ENCODE data around the gene ZC3H12C.

Gene ZC3H12C

GRCh38 chr11:110156503-110156902 lies 63.3 kb downstream of the ZC3H12C start:
- DNase-seq: no peak

- DNase-seq: no peak
Observed at GRCh38 chr11:110158317-110159200, 65.4 kb downstream of the ZC3H12C start.

GRCh38 chr11:110159476-110159875 lies 66.3 kb downstream of the ZC3H12C start:
- no peak for DNase-seq

- DNase-seq: no peak
Observed at GRCh38 chr11:110160016-110160415, 66.8 kb downstream of the ZC3H12C start.

GRCh38 chr11:110160437-110160836 lies 67.2 kb downstream of the ZC3H12C start:
- DNase-seq: no peak

- DNase-seq: no peak
Observed at GRCh38 chr11:110161061-110161460, 67.9 kb downstream of the ZC3H12C start.

GRCh38 chr11:110162216-110162615 lies 69.0 kb downstream of the ZC3H12C start:
- no peak for DNase-seq

- no peak for DNase-seq
Observed at GRCh38 chr11:110165039-110165925, 72.1 kb downstream of the ZC3H12C start.

GRCh38 chr11:110168033-110168803 lies 75.0 kb downstream of the ZC3H12C start:
- DNase-seq: no peak

GRCh38 chr11:110169738-110170137 lies 76.5 kb downstream of the ZC3H12C start:
- DNase-seq: no peak

GRCh38 chr11:110172468-110173065 lies 79.4 kb downstream of the ZC3H12C start:
- DNase-seq: peak; percentile 13

GRCh38 chr11:110173811-110174644 lies 80.8 kb downstream of the ZC3H12C start:
- DNase-seq: peak; percentile 78

GRCh38 chr11:110174645-110175310 lies 81.6 kb downstream of the ZC3H12C start:
- no peak for DNase-seq

- no peak for DNase-seq
Observed at GRCh38 chr11:110176366-110177085, 83.3 kb downstream of the ZC3H12C start.

GRCh38 chr11:110177086-110177456 lies 83.9 kb downstream of the ZC3H12C start:
- no peak for DNase-seq

GRCh38 chr11:110179064-110179463 lies 85.9 kb downstream of the ZC3H12C start:
- no peak for DNase-seq

- no peak for DNase-seq
Observed at GRCh38 chr11:110182886-110183285, 89.7 kb downstream of the ZC3H12C start.

- DNase-seq: no peak
Observed at GRCh38 chr11:110184456-110184855, 91.3 kb downstream of the ZC3H12C start.

- no peak for DNase-seq
Observed at GRCh38 chr11:110185121-110185591, 92.0 kb downstream of the ZC3H12C start.

GRCh38 chr11:110185599-110185998 lies 92.4 kb downstream of the ZC3H12C start:
- DNase-seq: no peak
